Measurements from ENCODE around the gene NRIP1.

The NRIP1 gene

GRCh38 chr21:14998784-14999183, 66.0 kb downstream of the NRIP1 start:
- Histone ChIP-seq H3K4me1 (peaks cover 0 to 16% (median 4%) of the 10 kb centered on the region in 4 donors), H3K27me3 (no peaks in the 10 kb centered on the region), H3K9me3 (no peaks in the 10 kb centered on the region), H3K36me3 (no peaks in the 10 kb centered on the region), H3K4me3 (no peak overlapping the region), H3K27ac (no peak overlapping the region)
- TF ChIP-seq CTCF (IDR thresholded peaks at IDR 0.05), result no peak
- intact Hi-C loops (cut with DNase I; ENCODE audit: low total_unique reads), result no loop called here
- DNase-seq, result no peak

GRCh38 chr21:14998336-14998735, 66.5 kb downstream of the NRIP1 start:
- Histone ChIP-seq H3K9me3 (no peaks in the 10 kb centered on the region), H3K4me3 (no peak overlapping the region), H3K4me1 (peaks cover 0 to 16% (median 4%) of the 10 kb centered on the region in 4 donors), H3K27ac (no peak overlapping the region), H3K27me3 (no peaks in the 10 kb centered on the region), H3K36me3 (no peaks in the 10 kb centered on the region)
- TF ChIP-seq CTCF (IDR thresholded peaks at IDR 0.05), result no peak
- no peak for DNase-seq
- intact Hi-C loops (cut with DNase I; ENCODE audit: low total_unique reads), result no loop called here

GRCh38 chr21:14995695-14996490, 68.9 kb downstream of the NRIP1 start:
- Histone ChIP-seq H3K4me3 (no peak overlapping the region), H3K27me3 (no peaks in the 10 kb centered on the region), H3K36me3 (no peaks in the 10 kb centered on the region), H3K4me1 (peaks cover 0 to 13% (median 4%) of the 10 kb centered on the region in 4 donors), H3K27ac (no peak overlapping the region), H3K9me3 (no peaks in the 10 kb centered on the region)
- intact Hi-C loops (cut with DNase I; ENCODE audit: low total_unique reads), result no loop called here
- no peak for DNase-seq
- TF ChIP-seq CTCF (IDR thresholded peaks at IDR 0.05), result no peak

GRCh38 chr21:14995226-14995625, 69.6 kb downstream of the NRIP1 start:
- no peaks in the 10 kb centered on the region for H3K36me3 ChIP-seq
- no peak overlapping the region for H3K27ac ChIP-seq
- TF ChIP-seq CTCF (IDR thresholded peaks at IDR 0.05), result no peak
- DNase-seq, result no peak
- peaks cover 0 to 12% (median 4%) of the 10 kb centered on the region in 4 donors for H3K4me1 ChIP-seq
- no peak overlapping the region for H3K4me3 ChIP-seq
- no peaks in the 10 kb centered on the region for H3K27me3 ChIP-seq
- H3K9me3 ChIP-seq, result no peaks in the 10 kb centered on the region
- intact Hi-C loops (cut with DNase I; ENCODE audit: low total_unique reads), result no loop called here

GRCh38 chr21:14993115-14993514, 71.7 kb downstream of the NRIP1 start:
- Histone ChIP-seq H3K4me1 (peaks cover 0 to 8% (median 2%) of the 10 kb centered on the region in 4 donors), H3K36me3 (no peaks in the 10 kb centered on the region), H3K27me3 (no peaks in the 10 kb centered on the region), H3K9me3 (no peaks in the 10 kb centered on the region), H3K4me3 (no peak overlapping the region), H3K27ac (no peak overlapping the region)
- DNase-seq, result no peak
- intact Hi-C loops (cut with DNase I; ENCODE audit: low total_unique reads), result no loop called here
- TF ChIP-seq CTCF (IDR thresholded peaks at IDR 0.05), result no peak
